ENCODE results near the gene STEAP1B. TPM values are rescaled to one million over a fixed set of nuclear protein-coding genes. Genes with fewer than 3 reads are reported as not detected.
"Not testable (repeated sequence)": the region's sequence is repeated elsewhere in the genome, so short reads cannot be mapped to it uniquely, and the experiment has no call there.

Gene STEAP1B
- polyA plus RNA-seq, 3 donors = 0.16 TPM; not detected in 2

DNA sequence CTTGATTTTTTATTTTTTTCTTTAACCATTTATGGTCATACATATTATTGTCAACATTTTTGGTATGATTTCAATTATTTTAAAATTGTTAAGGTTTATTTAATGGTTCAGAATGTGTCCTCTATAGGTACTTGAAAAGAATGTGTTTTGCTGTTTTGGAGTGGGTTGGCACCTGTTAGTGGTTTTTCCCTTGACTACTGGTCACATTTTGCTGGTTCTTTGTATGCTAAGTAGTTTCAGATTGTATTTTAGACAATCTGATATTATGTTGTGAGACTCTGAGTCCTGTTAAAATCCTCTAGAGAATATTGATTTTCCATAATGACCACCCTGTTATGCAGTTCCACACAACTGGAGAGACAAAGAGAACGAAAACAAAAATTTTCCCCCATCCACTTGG, 15.0 kb upstream of the STEAP1B start:
- H3K9ac ChIP-seq (ENCODE audit: insufficient read depth, low read length, poor library complexity, severe bottlenecking); H3K4me1 Mint-ChIP-seq; H3K27me3 Mint-ChIP-seq (ENCODE audit: low read depth in 3 of 3); H3K27ac Mint-ChIP-seq; DNase-seq; H3K36me3 ChIP-seq (replicated peaks in 1 of 2; ENCODE audit: control insufficient read depth in 1 of 2, insufficient read depth in 2 of 2, low read length in 2 of 2); intact Hi-C loops (cut with micrococcal nuclease); H3K79me2 ChIP-seq (ENCODE audit: insufficient read depth, low read length); H3K27ac ChIP-seq (ENCODE audit: low read depth in 1 of 2, low read length in 2 of 2); H3K9me3 ChIP-seq (replicated peaks in 1 of 2; ENCODE audit: control insufficient read depth in 1 of 2, insufficient read depth in 1 of 2, low read length in 2 of 2); H3K9me3 Mint-ChIP-seq; H4K20me1 ChIP-seq (ENCODE audit: insufficient read depth, low read length); H2AFZ ChIP-seq (ENCODE audit: insufficient read depth, low read depth, low read length, poor library complexity, severe bottlenecking); H3K27me3 ChIP-seq (ENCODE audit: control insufficient read depth in 2 of 2, insufficient read depth in 2 of 2, low read length in 2 of 2); H3K4me3 Mint-ChIP-seq; H3K36me3 Mint-ChIP-seq; H3K4me1 ChIP-seq (ENCODE audit: control insufficient read depth in 1 of 2, insufficient read depth in 2 of 2, low read length in 2 of 2); H3K4me2 ChIP-seq (replicated peaks; ENCODE audit: extremely low read depth, low read length, poor library complexity, severe bottlenecking); H3K4me3 ChIP-seq (replicated peaks in 1 of 3; ENCODE audit: low read depth in 2 of 3, low read length in 3 of 3): not testable (repeated sequence)
- WGBS (ENCODE audit: insufficient coverage) = no CpG with 5 or more reads among the region's 1 CpG

GRCh38 chr7:22507320-22507719, 7.3 kb upstream of the STEAP1B start:
- H3K9me3 ChIP-seq (replicated peaks in 1 of 2; ENCODE audit: control insufficient read depth in 1 of 2, insufficient read depth in 1 of 2, low read length in 2 of 2); H3K36me3 ChIP-seq (replicated peaks in 1 of 2; ENCODE audit: control insufficient read depth in 1 of 2, insufficient read depth in 2 of 2, low read length in 2 of 2); H3K4me3 ChIP-seq (replicated peaks in 1 of 3; ENCODE audit: low read depth in 2 of 3, low read length in 3 of 3); H3K9me3 Mint-ChIP-seq; H3K4me1 Mint-ChIP-seq; H2AFZ ChIP-seq (ENCODE audit: insufficient read depth, low read depth, low read length, poor library complexity, severe bottlenecking); H3K4me2 ChIP-seq (replicated peaks; ENCODE audit: extremely low read depth, low read length, poor library complexity, severe bottlenecking); H4K20me1 ChIP-seq (ENCODE audit: insufficient read depth, low read length); H3K27me3 ChIP-seq (ENCODE audit: control insufficient read depth in 2 of 2, insufficient read depth in 2 of 2, low read length in 2 of 2); H3K79me2 ChIP-seq (ENCODE audit: insufficient read depth, low read length); H3K27me3 Mint-ChIP-seq (ENCODE audit: low read depth in 3 of 3); DNase-seq; H3K4me1 ChIP-seq (ENCODE audit: control insufficient read depth in 1 of 2, insufficient read depth in 2 of 2, low read length in 2 of 2); H3K4me3 Mint-ChIP-seq; H3K36me3 Mint-ChIP-seq; H3K27ac Mint-ChIP-seq; H3K9ac ChIP-seq (ENCODE audit: insufficient read depth, low read length, poor library complexity, severe bottlenecking); H3K27ac ChIP-seq (ENCODE audit: low read depth in 1 of 2, low read length in 2 of 2); intact Hi-C loops (cut with micrococcal nuclease): not testable (repeated sequence)
- 100% methylated on average over 2 of the region's 3 CpGs for WGBS (ENCODE audit: insufficient coverage)

DNA sequence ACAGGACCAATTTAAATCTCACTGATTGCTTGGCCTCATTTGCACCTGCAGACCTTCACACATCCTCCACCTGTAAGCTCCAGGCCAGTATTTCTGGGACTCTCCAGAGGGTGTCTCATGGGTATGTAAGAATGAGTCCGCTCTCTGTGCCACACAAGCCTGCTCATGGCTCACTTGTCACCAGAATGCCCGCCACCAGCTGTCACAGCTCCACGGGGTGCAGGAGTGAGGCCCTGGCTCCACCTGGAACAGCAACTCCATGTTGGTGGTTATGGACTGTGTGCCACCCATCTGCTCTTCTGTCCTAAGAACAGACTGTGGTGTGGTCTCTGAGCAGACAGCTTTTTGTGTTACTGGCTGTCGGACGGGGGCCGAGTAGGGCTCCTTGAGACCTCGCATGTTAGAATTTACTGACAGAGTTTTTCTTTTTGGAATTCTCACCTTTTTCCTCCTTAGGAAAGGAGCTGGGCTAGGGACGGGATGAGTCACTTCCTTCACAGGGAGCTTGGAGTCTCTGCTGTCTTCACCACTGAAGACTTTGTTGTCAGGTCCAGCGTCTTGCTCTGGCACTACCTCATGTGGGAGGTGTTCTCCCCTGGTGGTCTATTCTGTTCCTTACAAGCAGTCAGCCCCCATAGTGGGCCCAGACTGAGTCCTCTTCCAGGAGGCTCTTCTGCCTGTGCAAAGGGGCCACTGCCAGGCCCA, 6.5 kb upstream of the STEAP1B start:
- 96% methylated on average over 3 of the region's 9 CpGs for WGBS (ENCODE audit: insufficient coverage)
- H3K36me3 Mint-ChIP-seq; DNase-seq; H3K4me2 ChIP-seq (replicated peaks; ENCODE audit: extremely low read depth, low read length, poor library complexity, severe bottlenecking); H3K4me3 ChIP-seq (replicated peaks in 1 of 3; ENCODE audit: low read depth in 2 of 3, low read length in 3 of 3); H3K4me1 ChIP-seq (ENCODE audit: control insufficient read depth in 1 of 2, insufficient read depth in 2 of 2, low read length in 2 of 2); H3K27ac Mint-ChIP-seq; H3K36me3 ChIP-seq (replicated peaks in 1 of 2; ENCODE audit: control insufficient read depth in 1 of 2, insufficient read depth in 2 of 2, low read length in 2 of 2); H3K79me2 ChIP-seq (ENCODE audit: insufficient read depth, low read length); H3K9me3 ChIP-seq (replicated peaks in 1 of 2; ENCODE audit: control insufficient read depth in 1 of 2, insufficient read depth in 1 of 2, low read length in 2 of 2); H3K27me3 Mint-ChIP-seq (ENCODE audit: low read depth in 3 of 3); H3K4me1 Mint-ChIP-seq; H3K9me3 Mint-ChIP-seq; H3K4me3 Mint-ChIP-seq; H3K9ac ChIP-seq (ENCODE audit: insufficient read depth, low read length, poor library complexity, severe bottlenecking); H3K27ac ChIP-seq (ENCODE audit: low read depth in 1 of 2, low read length in 2 of 2); H2AFZ ChIP-seq (ENCODE audit: insufficient read depth, low read depth, low read length, poor library complexity, severe bottlenecking); H3K27me3 ChIP-seq (ENCODE audit: control insufficient read depth in 2 of 2, insufficient read depth in 2 of 2, low read length in 2 of 2); intact Hi-C loops (cut with micrococcal nuclease); H4K20me1 ChIP-seq (ENCODE audit: insufficient read depth, low read length): not testable (repeated sequence)
